SJCRH30 (cell line): Measurements from ENCODE around the gene FAS. TPM values are rescaled to one million over a fixed set of nuclear protein-coding genes. Genes with fewer than 3 reads are reported as not detected.
A peak's percentile ranks its signal among the peaks of the same experiment; 100 is the strongest.

Experiments used
- DNase-seq, 2 experiments: peaks; one replicate each; pipeline ENCODE4 v3.0.0-alpha.2; 2015 to 2020
- H3K27ac ChIP-seq: fragments of 250-450 bp; sonication (Bioruptor Pico); 2 replicates; pipeline ENCODE4 v1.5.1; 2020; ENCODE audit warnings: mild to moderate bottlenecking, moderate library complexity
- H3K27me3 ChIP-seq: fragments of 250-450 bp; sonication (Bioruptor Pico); 2 replicates; pipeline ENCODE4 v1.5.1; 2020; ENCODE audit warnings: mild to moderate bottlenecking, moderate library complexity
- H3K36me3 ChIP-seq: fragments of 250-450 bp; sonication (Bioruptor Pico); 2 replicates; pipeline ENCODE4 v1.5.1; 2020; ENCODE audit warnings: mild to moderate bottlenecking, moderate library complexity
- H3K4me1 ChIP-seq: fragments of 250-450 bp; sonication (Bioruptor Pico); 2 replicates; pipeline ENCODE4 v1.5.1; 2020; ENCODE audit warnings: mild to moderate bottlenecking, moderate library complexity
- H3K4me3 ChIP-seq: fragments of 250-450 bp; sonication (Bioruptor Pico); 2 replicates; pipeline ENCODE4 v1.5.1; 2020; ENCODE audit warnings: mild to moderate bottlenecking, moderate library complexity
- H3K9me3 ChIP-seq: fragments of 250-450 bp; sonication (Bioruptor Pico); replicated peaks from 2 replicates; pipeline ENCODE4 v1.5.1; 2020; ENCODE audit warnings: mild to moderate bottlenecking, moderate library complexity
- total RNA-seq: library from RNA; depleted of rRNA; stranded (reverse); fragments of >200 nt; shearing (Covaris generic); gene quantifications from 2 replicates; pipeline ENCODE4 v1.2.3, GENCODE V29; 2014

Gene FAS
- total RNA-seq, 1 experiment from 2014 or later = 0.75 TPM

DNA sequence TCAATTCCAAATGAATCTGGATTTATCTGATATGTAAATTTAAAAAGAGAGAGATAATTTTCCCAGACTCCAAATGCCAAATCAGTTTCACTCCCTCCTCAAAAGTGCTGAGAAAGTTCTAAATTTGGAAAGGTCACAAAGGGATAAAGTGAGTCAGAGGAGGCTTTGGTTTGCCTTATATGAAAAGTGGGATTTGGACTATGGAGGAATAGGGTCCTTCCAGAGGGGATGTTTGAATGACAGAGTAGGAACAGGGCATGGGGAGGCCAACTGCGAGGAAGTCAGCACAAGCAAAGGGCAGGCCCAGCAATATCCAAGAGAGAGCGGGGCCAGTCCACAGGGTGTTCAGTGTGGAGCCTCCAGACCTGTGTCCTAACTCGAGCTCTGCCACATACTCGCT, 9.8 kb upstream of the FAS start:
- H3K4me1 ChIP-seq = no peaks in the 10 kb centered on the region; the same call in 1 of the 2 replicates
- DNase-seq = no peak

DNA sequence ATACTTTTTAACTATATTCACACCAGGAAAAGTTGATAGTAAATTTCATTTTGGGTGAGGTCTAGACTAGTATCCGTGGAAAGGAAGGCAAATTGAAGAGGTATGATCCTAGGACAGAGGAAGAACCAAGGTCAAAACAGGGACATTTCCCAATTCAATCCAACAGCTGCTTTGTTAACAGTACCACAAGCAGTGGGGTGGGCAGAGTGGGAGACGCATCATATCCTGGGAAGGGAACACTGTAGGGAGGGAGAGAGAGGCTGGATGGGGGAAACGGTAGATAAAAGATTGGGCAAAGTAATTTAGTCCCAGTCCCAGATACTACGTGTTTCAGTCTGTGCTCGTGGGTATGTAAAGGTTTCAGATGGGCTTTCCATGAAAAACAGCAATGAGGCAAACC, 9.2 kb upstream of the FAS start:
- H3K4me1 ChIP-seq = no peaks in the 10 kb centered on the region; the same call in 1 of the 2 replicates
- H3K27ac ChIP-seq = no peak overlapping the region
- H3K4me3 ChIP-seq = no peak overlapping the region
- H3K27me3 ChIP-seq = no peaks in the 10 kb centered on the region
- peak in 1 of 2 experiments; percentile 7 for DNase-seq
- H3K9me3 ChIP-seq = no peaks in the 10 kb centered on the region
- H3K36me3 ChIP-seq = no peaks in the 10 kb centered on the region

More for the DNA sequence above, 9.8 kb upstream of the FAS start:
- Histone ChIP-seq H3K36me3 (no peaks in the 10 kb centered on the region), H3K27ac (no peak overlapping the region), H3K27me3 (no peaks in the 10 kb centered on the region), H3K9me3 (no peaks in the 10 kb centered on the region), H3K4me3 (no peak overlapping the region)

DNA sequence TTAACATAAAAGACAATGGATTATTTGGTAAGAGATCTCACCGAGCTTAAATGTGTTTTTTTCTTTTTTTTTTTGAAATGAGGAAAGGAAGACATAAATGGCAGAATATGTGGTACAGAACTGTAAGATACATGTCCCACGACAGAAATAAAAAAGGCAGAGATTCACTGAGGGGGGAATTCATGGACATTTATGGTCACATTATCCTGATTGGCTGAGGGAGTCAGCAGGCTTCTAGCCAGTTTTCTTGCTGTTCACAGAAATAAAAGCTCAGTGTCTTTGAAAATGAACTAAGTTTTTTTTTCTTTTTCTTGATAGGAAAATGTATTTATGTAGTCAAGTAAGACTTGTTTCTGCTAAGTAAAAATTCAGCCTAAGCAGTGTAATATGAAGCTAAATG, 8.2 kb upstream of the FAS start:
- no peak overlapping the region for H3K27ac ChIP-seq
- H3K4me1 ChIP-seq = no peaks in the 10 kb centered on the region; the same call in 1 of the 2 replicates
- DNase-seq = no peak
- no peak overlapping the region for H3K4me3 ChIP-seq
- no peaks in the 10 kb centered on the region for H3K36me3 ChIP-seq
- no peaks in the 10 kb centered on the region for H3K27me3 ChIP-seq
- no peaks in the 10 kb centered on the region for H3K9me3 ChIP-seq

DNA sequence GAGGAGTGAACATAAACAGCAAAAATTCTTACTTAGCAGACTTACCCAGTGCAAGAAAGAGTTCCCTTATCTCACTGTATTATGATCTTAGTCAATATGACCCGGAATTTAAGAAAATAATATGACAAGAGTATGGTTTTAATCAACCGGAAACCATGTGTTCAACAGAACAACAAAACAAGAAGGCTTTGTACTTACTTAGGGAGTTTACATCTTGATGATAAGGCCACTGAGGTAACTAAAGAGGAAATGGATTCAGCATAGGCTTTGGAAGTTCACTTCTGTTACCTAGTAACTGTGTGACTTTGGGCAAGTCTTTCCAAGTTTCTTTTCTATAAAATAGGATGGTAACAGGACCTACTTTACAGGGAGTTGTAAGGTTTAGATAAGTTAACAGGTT, 7.4 kb upstream of the FAS start:
- H3K36me3 ChIP-seq = no peaks in the 10 kb centered on the region
- DNase-seq = no peak
- H3K27ac ChIP-seq = no peak overlapping the region
- H3K9me3 ChIP-seq = no peaks in the 10 kb centered on the region
- no peaks in the 10 kb centered on the region for H3K27me3 ChIP-seq
- H3K4me3 ChIP-seq = no peak overlapping the region
- no peaks in the 10 kb centered on the region; the same call in 1 of the 2 replicates for H3K4me1 ChIP-seq

- Histone ChIP-seq H3K27ac (no peak overlapping the region), H3K27me3 (no peaks in the 10 kb centered on the region), H3K4me3 (no peak overlapping the region), H3K36me3 (no peaks in the 10 kb centered on the region), H3K9me3 (no peaks in the 10 kb centered on the region), H3K4me1 (no peaks in the 10 kb centered on the region; the same call in 1 of the 2 replicates)
- DNase-seq = no peak
These were observed 6.7 kb upstream of the FAS start for GRCh38 chr10:88983939-88984338.

- no peaks in the 10 kb centered on the region for H3K27me3 ChIP-seq
- no peaks in the 10 kb centered on the region; the same call in 1 of the 2 replicates for H3K4me1 ChIP-seq
- no peaks in the 10 kb centered on the region for H3K9me3 ChIP-seq
- DNase-seq = no peak
- H3K36me3 ChIP-seq = no peaks in the 10 kb centered on the region
- H3K27ac ChIP-seq = no peak overlapping the region
- H3K4me3 ChIP-seq = no peak overlapping the region
These were observed 6.1 kb upstream of the FAS start for GRCh38 chr10:88984525-88984924.

DNA sequence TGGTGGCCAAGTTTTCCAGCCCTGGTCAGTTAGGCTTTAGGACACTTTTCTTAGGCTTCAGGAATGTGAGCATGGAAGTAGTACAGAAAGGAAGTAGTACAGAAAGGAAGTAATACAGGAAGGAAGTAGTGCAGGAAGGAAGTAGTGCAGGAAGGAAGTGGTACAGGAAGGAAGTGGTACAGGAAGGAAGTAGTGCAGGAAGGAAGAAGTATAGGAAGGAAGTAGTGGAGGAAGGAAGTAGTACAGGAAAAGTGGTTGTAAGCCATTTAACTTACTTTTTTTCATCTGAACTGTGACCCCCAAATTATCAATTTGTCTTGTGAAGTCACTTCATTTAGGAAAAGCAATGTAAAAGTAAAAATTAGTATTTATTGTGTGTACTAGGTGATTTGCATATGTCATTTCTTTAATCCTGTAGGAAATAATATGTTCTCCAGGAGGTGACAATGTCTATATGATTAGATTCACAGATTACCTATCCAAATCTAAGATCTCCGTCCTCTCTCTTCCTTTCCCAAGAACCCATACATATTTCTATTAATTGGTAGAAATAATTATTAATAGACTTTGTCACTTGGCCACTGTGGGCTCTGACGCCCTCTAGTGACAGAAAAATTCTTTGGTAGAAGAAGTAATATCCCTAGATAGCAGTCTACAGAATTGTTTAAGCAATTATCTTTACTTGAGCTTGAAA, 3.9 kb upstream of the FAS start:
- H3K4me3 ChIP-seq = no peak overlapping the region
- no peak overlapping the region for H3K27ac ChIP-seq
- H3K4me1 ChIP-seq = no peaks in the 10 kb centered on the region
- peak; percentile 4 to 35 for DNase-seq
- no peaks in the 10 kb centered on the region for H3K36me3 ChIP-seq
- H3K9me3 ChIP-seq = no peaks in the 10 kb centered on the region
- H3K27me3 ChIP-seq = no peaks in the 10 kb centered on the region; the same call in 1 of the 2 replicates

DNA sequence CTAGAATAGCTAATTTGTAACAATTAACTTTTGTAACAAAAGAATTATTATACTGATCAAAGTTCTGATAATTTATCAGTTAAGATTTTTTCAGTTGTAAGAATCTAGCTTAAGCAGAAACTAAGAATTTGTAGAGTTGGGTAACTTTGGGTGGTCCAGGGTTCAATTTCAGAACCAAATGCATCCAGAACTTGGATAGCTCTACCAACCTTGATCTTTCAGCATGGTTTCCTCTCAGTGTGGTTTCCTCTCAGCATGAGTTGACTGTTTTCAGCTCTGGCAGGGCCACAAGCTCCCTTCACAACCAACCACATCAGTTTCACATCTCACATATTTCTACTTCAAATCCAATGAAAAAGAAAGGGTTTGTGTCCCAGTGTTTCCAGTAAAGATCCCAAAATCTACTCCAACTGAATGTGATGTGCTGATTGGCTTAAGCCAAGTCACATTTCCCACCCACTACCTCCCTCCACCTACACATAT, 3.3 kb upstream of the FAS start:
- Histone ChIP-seq H3K27ac (no peak overlapping the region), H3K36me3 (no peaks in the 10 kb centered on the region), H3K4me1 (no peaks in the 10 kb centered on the region), H3K27me3 (no peaks in the 10 kb centered on the region; the same call in 1 of the 2 replicates), H3K9me3 (no peaks in the 10 kb centered on the region), H3K4me3 (no peak overlapping the region)
- no peak for DNase-seq

- Histone ChIP-seq H3K27ac (no peak overlapping the region), H3K36me3 (no peaks in the 10 kb centered on the region), H3K4me3 (no peak overlapping the region), H3K9me3 (no peaks in the 10 kb centered on the region), H3K27me3 (no peaks in the 10 kb centered on the region; the same call in 1 of the 2 replicates), H3K4me1 (no peaks in the 10 kb centered on the region)
- no peak for DNase-seq
These were observed 2.8 kb upstream of the FAS start for GRCh38 chr10:88987840-88988239.

GRCh38 chr10:88989423-88989822, 1.2 kb upstream of the FAS start:
- Histone ChIP-seq H3K9me3 (no peaks in the 10 kb centered on the region), H3K27ac (no peak overlapping the region), H3K4me3 (no peak overlapping the region), H3K36me3 (no peaks in the 10 kb centered on the region), H3K4me1 (no peaks in the 10 kb centered on the region), H3K27me3 (no peaks in the 10 kb centered on the region; the same call in 1 of the 2 replicates)
- DNase-seq = no peak

DNA sequence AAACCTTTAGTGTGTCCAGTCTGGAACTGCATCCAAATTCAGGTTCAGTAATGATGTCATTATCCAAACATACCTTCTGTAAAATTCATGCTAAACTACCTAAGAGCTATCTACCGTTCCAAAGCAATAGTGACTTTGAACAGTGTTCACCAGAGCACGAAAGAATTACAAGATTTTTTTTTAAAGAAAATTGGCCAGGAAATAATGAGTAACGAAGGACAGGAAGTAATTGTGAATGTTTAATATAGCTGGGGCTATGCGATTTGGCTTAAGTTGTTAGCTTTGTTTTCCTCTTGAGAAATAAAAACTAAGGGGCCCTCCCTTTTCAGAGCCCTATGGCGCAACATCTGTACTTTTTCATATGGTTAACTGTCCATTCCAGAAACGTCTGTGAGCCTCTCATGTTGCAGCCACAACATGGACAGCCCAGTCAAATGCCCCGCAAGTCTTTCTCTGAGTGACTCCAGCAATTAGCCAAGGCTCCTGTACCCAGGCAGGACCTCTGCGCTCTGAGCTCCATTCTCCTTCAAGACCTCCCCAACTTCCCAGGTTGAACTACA, 694 bp upstream of the FAS start:
- no peak overlapping the region for H3K27ac ChIP-seq
- H3K4me1 ChIP-seq = no peaks in the 10 kb centered on the region
- H3K36me3 ChIP-seq = no peaks in the 10 kb centered on the region
- no peaks in the 10 kb centered on the region for H3K9me3 ChIP-seq
- DNase-seq = no peak
- no peaks in the 10 kb centered on the region; the same call in 1 of the 2 replicates for H3K27me3 ChIP-seq
- H3K4me3 ChIP-seq = peak overlapping the region; percentile 59; the same call in 1 of the 2 replicates

GRCh38 chr10:88991161-88991898, 732 bp downstream of the FAS start:
- Histone ChIP-seq H3K9me3 (no peaks in the 10 kb centered on the region), H3K27ac (no peak overlapping the region), H3K4me1 (no peaks in the 10 kb centered on the region), H3K27me3 (no peaks in the 10 kb centered on the region; the same call in 1 of the 2 replicates), H3K36me3 (no peaks in the 10 kb centered on the region), H3K4me3 (peak overlapping the region; percentile 59)
- DNase-seq = peak; percentile 12 to 48

- H3K4me1 ChIP-seq = no peaks in the 10 kb centered on the region
- no peak for DNase-seq
- no peak overlapping the region for H3K27ac ChIP-seq
- H3K4me3 ChIP-seq = peak overlapping the region; percentile 59
- H3K36me3 ChIP-seq = no peaks in the 10 kb centered on the region
- H3K9me3 ChIP-seq = no peaks in the 10 kb centered on the region
- no peaks in the 10 kb centered on the region; the same call in 1 of the 2 replicates for H3K27me3 ChIP-seq
These were observed 1.3 kb downstream of the FAS start for GRCh38 chr10:88991899-88992320.

DNA sequence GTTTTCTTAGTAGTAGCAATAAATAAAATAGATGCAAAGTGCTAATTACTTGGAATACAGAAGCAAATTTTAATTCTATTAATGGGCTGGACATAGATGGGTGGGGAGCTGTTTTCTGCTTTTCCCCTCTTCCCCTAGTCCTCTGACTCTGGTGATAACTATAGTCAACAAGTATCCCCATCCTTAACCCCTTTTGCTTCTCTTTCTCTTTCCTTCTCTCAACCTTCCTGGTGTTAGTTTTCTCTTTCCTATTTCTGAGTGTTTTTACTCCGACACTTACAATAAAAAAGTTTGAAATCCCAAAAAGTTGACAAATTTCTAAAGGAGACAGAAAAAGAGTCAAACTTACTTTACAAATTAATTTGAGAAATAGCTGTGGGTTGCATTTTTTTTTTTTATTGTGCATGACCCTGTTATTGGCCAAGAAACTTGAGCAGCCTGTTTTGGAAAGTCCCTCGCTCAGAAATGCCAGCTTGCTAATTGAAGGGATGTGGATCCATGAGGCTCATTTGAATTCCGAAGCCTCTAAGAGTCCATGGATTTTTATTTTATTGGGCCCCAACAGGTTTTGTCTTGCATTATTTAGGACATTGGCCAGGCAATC, 2.4 kb downstream of the FAS start:
- DNase-seq = no peak
- Histone ChIP-seq H3K27ac (no peak overlapping the region), H3K4me3 (no peak overlapping the region), H3K36me3 (no peaks in the 10 kb centered on the region), H3K9me3 (no peaks in the 10 kb centered on the region), H3K27me3 (no peaks in the 10 kb centered on the region; the same call in 1 of the 2 replicates), H3K4me1 (no peaks in the 10 kb centered on the region)
